AG04449 (cell line): Measurements from ENCODE around the gene ARHGAP45.

Source experiments
- CTCF ChIA-PET: fragments of 350-600 bp; formaldehyde crosslinking; extraction: SDS; loops from one replicate; lab custom pipeline; 2021; ENCODE audit warnings: antibody characterized with exemption; lab: Yijun Ruan, JAX
- POLR2A ChIA-PET: fragments of 400-600, 350-600 bp; formaldehyde crosslinking; extraction: SDS; loops from one replicate; lab custom pipeline; 2020; ENCODE audit warnings: antibody characterized with exemption, inconsistent platforms; lab: Yijun Ruan, JAX
- DNase-seq: peaks from one replicate; pipeline ENCODE4 v3.0.0-alpha.2; 2010; ENCODE audit warnings: low read depth, low spot score
- H3K4me3 ChIP-seq: 2 replicates; pipeline ENCODE4 v1.5.1; 2011; ENCODE audit warnings: low read depth, mild to moderate bottlenecking, control low read depth, low read length
- TF ChIP-seq, protein P1 (sequence below): IDR thresholded peaks from one replicate; pipeline ENCODE4 v1.5.1; 2011; ENCODE audit warnings: mild to moderate bottlenecking, moderate library complexity, low read length, control low read depth, inconsistent platforms; ENCODE audit not compliant: insufficient read depth; ENCODE audit errors: missing control alignments

The ARHGAP45 gene

DNA sequence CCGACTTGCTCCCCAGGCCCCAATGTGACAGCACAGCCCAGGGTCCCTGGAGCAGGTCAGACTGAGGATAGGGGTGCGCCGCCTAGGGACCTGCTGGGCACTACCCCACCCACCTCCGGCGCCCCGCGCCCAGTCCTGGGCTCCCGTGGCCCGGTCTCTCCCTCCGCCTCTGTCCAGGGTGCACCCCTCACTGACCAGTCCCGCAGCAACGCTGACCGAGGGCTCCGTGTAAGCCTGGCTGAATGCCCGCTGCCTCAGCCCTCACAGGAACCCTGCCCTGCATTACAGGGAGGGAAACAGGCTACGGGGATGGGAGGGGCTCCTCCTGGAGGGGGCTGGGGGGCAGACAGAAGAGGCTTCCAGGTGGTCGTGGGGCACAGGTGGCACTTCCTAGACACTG, 68.5 kb downstream of the ARHGAP45 start:
- CTCF ChIA-PET, result no interaction called here
- TF ChIP-seq, protein P1, sequence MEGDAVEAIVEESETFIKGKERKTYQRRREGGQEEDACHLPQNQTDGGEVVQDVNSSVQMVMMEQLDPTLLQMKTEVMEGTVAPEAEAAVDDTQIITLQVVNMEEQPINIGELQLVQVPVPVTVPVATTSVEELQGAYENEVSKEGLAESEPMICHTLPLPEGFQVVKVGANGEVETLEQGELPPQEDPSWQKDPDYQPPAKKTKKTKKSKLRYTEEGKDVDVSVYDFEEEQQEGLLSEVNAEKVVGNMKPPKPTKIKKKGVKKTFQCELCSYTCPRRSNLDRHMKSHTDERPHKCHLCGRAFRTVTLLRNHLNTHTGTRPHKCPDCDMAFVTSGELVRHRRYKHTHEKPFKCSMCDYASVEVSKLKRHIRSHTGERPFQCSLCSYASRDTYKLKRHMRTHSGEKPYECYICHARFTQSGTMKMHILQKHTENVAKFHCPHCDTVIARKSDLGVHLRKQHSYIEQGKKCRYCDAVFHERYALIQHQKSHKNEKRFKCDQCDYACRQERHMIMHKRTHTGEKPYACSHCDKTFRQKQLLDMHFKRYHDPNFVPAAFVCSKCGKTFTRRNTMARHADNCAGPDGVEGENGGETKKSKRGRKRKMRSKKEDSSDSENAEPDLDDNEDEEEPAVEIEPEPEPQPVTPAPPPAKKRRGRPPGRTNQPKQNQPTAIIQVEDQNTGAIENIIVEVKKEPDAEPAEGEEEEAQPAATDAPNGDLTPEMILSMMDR, result no peak
- no peak for DNase-seq
- no peak overlapping the region for H3K4me3 ChIP-seq
- POLR2A ChIA-PET, result no interaction called here

GRCh38 chr19:1136201-1136600, 69.2 kb downstream of the ARHGAP45 start:
- CTCF ChIA-PET, result no interaction called here
- POLR2A ChIA-PET, result no interaction called here

More at GRCh38 chr19:1136201-1136600, 69.2 kb downstream of the ARHGAP45 start:
- TF ChIP-seq, protein P1, result no peak
- no peak for DNase-seq
- no peak overlapping the region for H3K4me3 ChIP-seq
